DOHH2 (cell line): ENCODE measurements around the gene DIP2B.

Experiments used
- EZH2phosphoT487 ChIP-seq: fragments of 200-600 bp; sonication (generic); IDR thresholded peaks from 2 replicates; pipeline ENCODE4 v1.6.1; 2017; ENCODE audit warnings: borderline replicate concordance, mild to moderate bottlenecking, antibody characterized with exemption, low read length, moderate library complexity, mixed read lengths
- TF ChIP-seq, protein P1 (sequence below): fragments of 200-600 bp; sonication (generic); IDR thresholded peaks from one replicate; pipeline ENCODE4 v1.5.1; 2014; ENCODE audit warnings: antibody characterized with exemption, mild to moderate bottlenecking, low read depth, low read length; ENCODE audit not compliant: poor library complexity, severe bottlenecking

- TF ChIP-seq, protein P1, sequence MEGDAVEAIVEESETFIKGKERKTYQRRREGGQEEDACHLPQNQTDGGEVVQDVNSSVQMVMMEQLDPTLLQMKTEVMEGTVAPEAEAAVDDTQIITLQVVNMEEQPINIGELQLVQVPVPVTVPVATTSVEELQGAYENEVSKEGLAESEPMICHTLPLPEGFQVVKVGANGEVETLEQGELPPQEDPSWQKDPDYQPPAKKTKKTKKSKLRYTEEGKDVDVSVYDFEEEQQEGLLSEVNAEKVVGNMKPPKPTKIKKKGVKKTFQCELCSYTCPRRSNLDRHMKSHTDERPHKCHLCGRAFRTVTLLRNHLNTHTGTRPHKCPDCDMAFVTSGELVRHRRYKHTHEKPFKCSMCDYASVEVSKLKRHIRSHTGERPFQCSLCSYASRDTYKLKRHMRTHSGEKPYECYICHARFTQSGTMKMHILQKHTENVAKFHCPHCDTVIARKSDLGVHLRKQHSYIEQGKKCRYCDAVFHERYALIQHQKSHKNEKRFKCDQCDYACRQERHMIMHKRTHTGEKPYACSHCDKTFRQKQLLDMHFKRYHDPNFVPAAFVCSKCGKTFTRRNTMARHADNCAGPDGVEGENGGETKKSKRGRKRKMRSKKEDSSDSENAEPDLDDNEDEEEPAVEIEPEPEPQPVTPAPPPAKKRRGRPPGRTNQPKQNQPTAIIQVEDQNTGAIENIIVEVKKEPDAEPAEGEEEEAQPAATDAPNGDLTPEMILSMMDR = no peak
- no peak for TF ChIP-seq EZH2phosphoT487
Measured at GRCh38 chr12:50564948-50565297, 60.1 kb downstream of the DIP2B start.
